Natural killer cell treated with Interleukin-12 subunit alpha and Interleukin-12 subunit beta and Interleukin-15 and Interleukin-18, amount 100 ng/mL, for 72 hours (primary cell): ENCODE results near the gene SNAPIN. TPM values are rescaled to one million over a fixed set of nuclear protein-coding genes. Genes with fewer than 3 reads are reported as not detected.

Experiments
- ATAC-seq, 2 donors: fragments of 150-1000 bp; cut with Tn5 transposase in 1 of 2; sonication (Bioruptor Pico), chemical (Tn5 transposase) in 1 of 2; 2 replicates each; pipeline ENCODE4 v1.10.0; 2021
- DNase-seq: peaks from one replicate; pipeline ENCODE4 v3.0.0; 2022; ENCODE audit warnings: low spot score
- H3K27ac Mint-ChIP-seq, 2 donors: 1 replicate in 1 of 2; 2 replicates in 1 of 2; pipeline ENCODE4 v1.8.0; 2022; ENCODE audit warnings: mixed read lengths in 2 of 2, mild to moderate bottlenecking in 1 of 2, moderate library complexity in 1 of 2
- H3K27me3 Mint-ChIP-seq, 2 donors: 1 replicate in 1 of 2; 2 replicates in 1 of 2; pipeline ENCODE4 v1.8.0; 2022; ENCODE audit warnings: mixed read lengths in 2 of 2
- H3K36me3 Mint-ChIP-seq: one replicate; pipeline ENCODE4 v1.8.0; 2022; ENCODE audit warnings: mixed read lengths
- H3K4me1 Mint-ChIP-seq, 2 donors: 1 replicate in 1 of 2; 2 replicates in 1 of 2; pipeline ENCODE4 v1.8.0; 2022; ENCODE audit warnings: low read depth in 2 of 2, mixed read lengths in 2 of 2, mild to moderate bottlenecking in 1 of 2
- H3K4me3 Mint-ChIP-seq: one replicate; pipeline ENCODE4 v1.8.0; 2022; ENCODE audit warnings: mixed read lengths
- H3K9me3 Mint-ChIP-seq: 2 replicates; pipeline ENCODE4 v1.8.0; 2022; ENCODE audit warnings: mixed read lengths
- total RNA-seq, 2 donors: library from RNA; stranded (reverse); gene quantifications; one replicate each; pipeline ENCODE4 v1.2.3, GENCODE V29; 2022

Gene SNAPIN
- total RNA-seq, 2 donors from 2014 or later = 23.9 to 42.5 TPM

- no peak overlapping the region for H3K4me3 Mint-ChIP-seq
- DNase-seq (peak; percentile 8), ATAC-seq (no peak)
- peaks cover 36 to 42% of the 10 kb centered on the region in 2 donors for H3K27me3 Mint-ChIP-seq
- peaks cover 7 to 10% of the 10 kb centered on the region in 2 donors for H3K4me1 Mint-ChIP-seq
- H3K27ac Mint-ChIP-seq = no peak overlapping the region
- H3K9me3 Mint-ChIP-seq = no peaks in the 10 kb centered on the region
- no peaks in the 10 kb centered on the region for H3K36me3 Mint-ChIP-seq
These were observed 25.4 kb downstream of the SNAPIN start for GRCh38 chr1:153683854-153684253.

- Mint-ChIP-seq H3K9me3 (no peaks in the 10 kb centered on the region), H3K4me1 (peaks cover 4 to 6% of the 10 kb centered on the region in 2 donors), H3K36me3 (no peaks in the 10 kb centered on the region), H3K4me3 (no peak overlapping the region), H3K27me3 (peaks cover 31 to 38% of the 10 kb centered on the region in 2 donors), H3K27ac (no peak overlapping the region)
- DNase-seq (peak; percentile 37), ATAC-seq (no peak)
These were observed 26.4 kb downstream of the SNAPIN start for GRCh38 chr1:153684892-153685291.

GRCh38 chr1:153685544-153686340, 27.2 kb downstream of the SNAPIN start:
- Mint-ChIP-seq H3K4me1 (no peaks in the 10 kb centered on the region), H3K27me3 (peaks cover 23 to 30% of the 10 kb centered on the region in 2 donors), H3K4me3 (no peak overlapping the region), H3K9me3 (no peaks in the 10 kb centered on the region), H3K27ac (no peak overlapping the region), H3K36me3 (no peaks in the 10 kb centered on the region)
- DNase-seq = peak; percentile 58
- ATAC-seq = no peak

DNA sequence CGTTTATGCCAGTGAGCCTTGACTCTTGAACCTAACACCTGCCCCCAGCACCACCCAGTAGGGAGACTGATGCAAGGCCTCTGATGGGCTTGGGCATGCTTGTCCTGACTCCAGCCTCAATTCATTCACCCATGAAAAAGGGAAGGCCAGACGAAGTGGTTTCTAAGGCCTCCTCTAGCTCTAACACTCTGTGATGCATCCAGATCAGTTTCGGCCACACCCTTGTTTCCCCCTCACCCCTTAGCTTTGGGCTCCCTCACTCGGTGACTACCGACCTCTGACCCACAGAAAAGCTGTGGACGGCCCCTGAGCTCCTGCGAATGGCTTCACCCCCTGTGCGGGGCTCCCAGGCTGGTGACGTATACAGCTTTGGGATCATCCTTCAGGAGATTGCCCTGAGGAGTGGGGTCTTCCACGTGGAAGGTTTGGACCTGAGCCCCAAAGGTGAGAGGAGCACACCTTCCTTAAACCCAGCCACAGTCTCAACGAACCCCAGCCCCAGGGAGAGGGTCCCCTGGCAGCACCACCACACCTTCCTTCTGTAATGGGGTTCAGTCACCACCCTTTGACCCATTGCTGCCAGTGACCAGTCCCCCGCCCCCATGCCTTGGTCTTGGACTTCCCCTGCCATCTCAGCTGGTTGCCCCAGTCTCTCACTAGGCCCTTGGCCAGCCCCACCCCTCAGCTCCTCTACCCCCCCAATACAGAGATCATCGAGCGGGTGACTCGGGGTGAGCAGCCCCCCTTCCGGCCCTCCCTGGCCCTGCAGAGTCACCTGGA, 29.0 kb downstream of the SNAPIN start:
- H3K36me3 Mint-ChIP-seq = no peaks in the 10 kb centered on the region
- no peaks in the 10 kb centered on the region for H3K4me1 Mint-ChIP-seq
- no peak overlapping the region for H3K27ac Mint-ChIP-seq
- no peak overlapping the region for H3K4me3 Mint-ChIP-seq
- ATAC-seq (no peak), DNase-seq (peak; percentile 44)
- no peaks in the 10 kb centered on the region for H3K9me3 Mint-ChIP-seq
- peaks cover 10 to 17% of the 10 kb centered on the region in 2 donors for H3K27me3 Mint-ChIP-seq

DNA sequence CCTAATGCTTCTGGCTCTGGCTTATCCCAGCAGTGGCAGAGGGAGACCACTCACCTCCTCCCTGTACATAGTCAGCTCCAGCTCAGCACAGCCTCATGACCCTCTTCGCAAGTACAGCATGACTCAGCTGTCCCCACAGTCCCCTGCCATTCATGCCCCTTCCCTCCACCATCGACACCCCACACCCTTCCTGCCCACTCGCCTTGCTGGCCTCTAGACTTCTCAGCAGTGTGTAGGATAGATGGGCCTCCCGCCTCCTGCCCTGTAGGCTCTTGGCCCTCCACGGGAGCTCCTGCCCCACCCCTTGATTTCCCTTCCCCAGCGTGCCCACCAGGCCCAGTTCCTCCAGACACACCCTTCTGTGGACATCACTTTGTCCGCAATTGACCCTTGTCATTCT, 29.8 kb downstream of the SNAPIN start:
- H3K4me3 Mint-ChIP-seq = no peak overlapping the region
- H3K27ac Mint-ChIP-seq = no peak overlapping the region
- no peaks in the 10 kb centered on the region for H3K9me3 Mint-ChIP-seq
- H3K27me3 Mint-ChIP-seq = peaks cover 10 to 15% of the 10 kb centered on the region in 2 donors
- H3K36me3 Mint-ChIP-seq = no peaks in the 10 kb centered on the region
- ATAC-seq = no peak
- no peak for DNase-seq
- no peaks in the 10 kb centered on the region for H3K4me1 Mint-ChIP-seq

DNA sequence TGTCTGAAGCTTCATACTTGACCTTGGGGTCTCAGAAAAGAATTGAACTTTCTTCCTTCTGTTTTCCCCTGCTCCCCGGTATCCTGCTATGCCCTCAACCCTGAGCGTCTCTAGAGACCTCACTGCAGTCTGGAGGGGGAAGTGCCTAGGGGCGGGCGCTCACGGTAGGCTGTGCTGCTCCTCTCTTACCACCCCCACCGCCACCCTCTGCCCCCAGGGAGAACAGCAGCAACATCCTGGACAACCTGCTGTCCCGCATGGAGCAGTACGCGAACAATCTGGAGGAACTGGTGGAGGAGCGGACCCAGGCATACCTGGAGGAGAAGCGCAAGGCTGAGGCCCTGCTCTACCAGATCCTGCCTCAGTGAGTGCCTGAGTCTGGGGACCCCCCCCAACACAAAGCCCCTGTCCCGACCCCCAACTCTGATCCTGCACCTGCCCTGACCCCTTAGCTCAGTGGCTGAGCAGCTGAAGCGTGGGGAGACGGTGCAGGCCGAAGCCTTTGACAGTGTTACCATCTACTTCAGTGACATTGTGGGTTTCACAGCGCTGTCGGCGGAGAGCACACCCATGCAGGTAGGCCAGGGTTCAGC, 30.3 kb downstream of the SNAPIN start:
- Mint-ChIP-seq H3K4me1 (no peaks in the 10 kb centered on the region), H3K27ac (no peak overlapping the region), H3K27me3 (peaks cover 5 to 11% of the 10 kb centered on the region in 2 donors), H3K4me3 (no peak overlapping the region), H3K9me3 (no peaks in the 10 kb centered on the region), H3K36me3 (no peaks in the 10 kb centered on the region)
- DNase-seq (no peak), ATAC-seq (no peak)

DNA sequence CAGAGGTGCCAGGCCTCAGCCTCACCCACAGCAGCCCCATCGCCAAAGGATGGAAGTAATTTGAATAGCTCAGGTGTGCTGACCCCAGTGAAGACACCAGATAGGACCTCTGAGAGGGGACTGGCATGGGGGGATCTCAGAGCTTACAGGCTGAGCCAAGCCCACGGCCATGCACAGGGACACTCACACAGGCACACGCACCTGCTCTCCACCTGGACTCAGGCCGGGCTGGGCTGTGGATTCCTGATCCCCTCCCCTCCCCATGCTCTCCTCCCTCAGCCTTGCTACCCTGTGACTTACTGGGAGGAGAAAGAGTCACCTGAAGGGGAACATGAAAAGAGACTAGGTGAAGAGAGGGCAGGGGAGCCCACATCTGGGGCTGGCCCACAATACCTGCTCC, 35.0 kb downstream of the SNAPIN start:
- Mint-ChIP-seq H3K27ac (no peak overlapping the region), H3K4me3 (no peak overlapping the region), H3K9me3 (no peaks in the 10 kb centered on the region), H3K4me1 (peaks cover 0 to 3% of the 10 kb centered on the region in 2 donors), H3K36me3 (no peaks in the 10 kb centered on the region), H3K27me3 (peaks cover 0 to 2% of the 10 kb centered on the region in 2 donors)
- DNase-seq (no peak), ATAC-seq (no peak)

DNA sequence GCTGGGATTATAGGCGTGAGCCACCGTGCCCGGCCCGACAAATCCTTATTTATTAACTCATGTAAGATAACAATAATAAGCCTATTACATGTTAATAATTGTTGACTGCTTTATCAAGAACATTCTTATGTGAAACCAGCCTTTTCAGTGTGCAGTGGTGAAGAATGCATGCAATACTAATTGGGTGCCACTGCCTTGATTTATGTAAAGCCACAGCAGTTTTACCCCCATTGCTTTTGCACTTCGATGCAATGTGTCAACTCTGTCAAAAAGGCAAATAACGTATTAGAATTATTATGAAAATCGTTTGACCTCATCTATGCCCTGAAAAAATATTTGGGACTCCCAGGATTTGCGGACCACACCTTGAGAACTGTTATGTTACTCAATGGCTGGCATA, 38.2 kb downstream of the SNAPIN start:
- ATAC-seq (no peak), DNase-seq (no peak)
- peaks cover 0 to 3% of the 10 kb centered on the region in 2 donors for H3K4me1 Mint-ChIP-seq
- H3K9me3 Mint-ChIP-seq = no peaks in the 10 kb centered on the region
- no peak overlapping the region for H3K27ac Mint-ChIP-seq
- no peak overlapping the region for H3K4me3 Mint-ChIP-seq
- no peaks in the 10 kb centered on the region for H3K27me3 Mint-ChIP-seq
- H3K36me3 Mint-ChIP-seq = no peaks in the 10 kb centered on the region

DNA sequence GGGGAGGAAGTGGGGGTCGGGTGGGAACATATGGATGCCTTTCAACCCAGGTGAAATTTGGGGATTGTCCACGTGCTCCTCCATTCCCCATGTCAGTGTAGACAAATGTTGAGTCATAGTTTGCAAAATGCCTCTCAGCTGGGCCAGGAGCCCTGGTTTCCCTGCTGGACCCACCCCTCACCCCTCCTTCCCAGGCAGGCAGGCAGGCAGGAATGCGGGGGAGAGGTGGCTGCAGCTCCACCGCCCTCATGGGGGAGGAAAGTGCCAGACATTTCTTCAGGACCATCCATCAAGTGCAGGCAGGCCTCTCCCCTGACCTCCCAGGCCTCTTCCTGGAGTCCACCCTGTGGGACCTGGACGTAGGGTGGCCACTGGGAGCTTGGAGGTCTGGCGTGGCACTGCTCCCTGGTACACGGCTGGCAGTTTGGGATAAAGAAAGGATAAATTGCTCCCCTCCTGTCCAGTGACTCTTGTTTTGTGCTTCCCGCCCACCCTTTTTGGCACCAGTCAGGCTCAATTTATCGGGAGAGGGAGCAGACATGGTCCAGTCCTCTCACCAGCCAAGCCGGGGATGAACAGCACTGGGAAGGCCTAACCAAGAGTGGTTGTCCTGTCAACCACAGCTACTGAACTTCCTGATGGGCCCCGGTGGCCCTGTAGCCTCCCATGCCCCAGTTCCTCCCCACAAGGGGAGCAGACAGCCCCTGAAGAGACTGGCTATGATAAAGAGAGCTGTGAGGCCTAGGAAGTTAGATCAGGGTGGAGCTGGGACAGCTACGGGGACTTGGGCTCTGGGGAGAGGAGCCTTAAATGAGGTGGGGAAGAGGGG, 38.9 kb downstream of the SNAPIN start:
- DNase-seq (no peak), ATAC-seq (no peak)
- Mint-ChIP-seq H3K4me3 (peak overlapping the region; percentile 25), H3K36me3 (no peaks in the 10 kb centered on the region), H3K4me1 (peaks cover 0 to 3% of the 10 kb centered on the region in 2 donors), H3K27me3 (no peaks in the 10 kb centered on the region), H3K9me3 (no peaks in the 10 kb centered on the region), H3K27ac (peak overlapping the region in 1 of 2 donors; percentile 64)

DNA sequence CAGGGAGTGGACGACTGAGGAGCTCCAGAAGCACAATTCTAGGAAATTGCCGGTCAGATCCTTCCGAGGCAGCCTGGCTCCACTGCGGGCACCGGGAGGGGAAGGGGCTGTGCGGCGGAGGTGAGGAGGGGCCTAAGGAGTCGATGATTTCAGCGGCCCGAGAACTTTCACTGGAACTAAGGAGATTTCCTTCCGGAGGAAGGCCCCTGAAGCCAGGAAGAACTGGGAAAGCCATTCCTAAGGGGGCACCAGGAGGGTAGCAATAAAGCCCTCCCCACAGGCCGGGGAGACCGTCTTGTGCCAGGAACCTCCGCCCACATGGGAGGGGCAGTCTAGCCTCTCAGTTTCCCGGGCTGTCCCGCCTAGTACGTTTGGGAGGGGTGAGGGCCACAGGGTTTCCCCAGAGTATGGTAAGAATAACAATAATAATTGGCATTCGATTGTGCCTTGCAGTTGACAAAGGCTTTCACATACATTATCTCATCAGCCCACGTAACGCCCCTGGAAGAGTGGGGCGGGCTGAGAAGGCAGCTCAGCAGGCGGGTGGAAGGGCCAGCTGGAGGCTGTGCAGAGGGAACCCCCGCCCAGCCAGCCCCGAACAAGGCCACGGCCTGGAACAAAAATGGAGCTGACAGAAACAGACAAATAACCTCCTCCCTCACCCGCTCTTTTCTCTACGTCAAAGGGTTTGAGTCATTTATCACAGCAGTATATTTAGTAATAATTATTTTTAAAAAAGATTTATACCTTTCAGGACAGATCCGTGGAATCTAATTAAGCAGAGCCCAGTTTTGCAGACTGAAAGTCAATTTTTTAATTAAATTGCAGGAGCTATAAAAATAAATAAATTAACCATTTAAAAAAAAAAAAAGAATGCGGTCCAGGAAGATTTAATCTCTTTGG, 39.8 kb downstream of the SNAPIN start:
- DNase-seq (no peak), ATAC-seq (peak in 1 of 2 donors; percentile 66)
- H3K36me3 Mint-ChIP-seq = no peaks in the 10 kb centered on the region
- H3K9me3 Mint-ChIP-seq = no peaks in the 10 kb centered on the region
- peak overlapping the region in 1 of 2 donors; percentile 64 for H3K27ac Mint-ChIP-seq
- H3K4me1 Mint-ChIP-seq = peaks cover 0 to 3% of the 10 kb centered on the region in 2 donors
- no peaks in the 10 kb centered on the region for H3K27me3 Mint-ChIP-seq
- H3K4me3 Mint-ChIP-seq = peak overlapping the region; percentile 25

DNA sequence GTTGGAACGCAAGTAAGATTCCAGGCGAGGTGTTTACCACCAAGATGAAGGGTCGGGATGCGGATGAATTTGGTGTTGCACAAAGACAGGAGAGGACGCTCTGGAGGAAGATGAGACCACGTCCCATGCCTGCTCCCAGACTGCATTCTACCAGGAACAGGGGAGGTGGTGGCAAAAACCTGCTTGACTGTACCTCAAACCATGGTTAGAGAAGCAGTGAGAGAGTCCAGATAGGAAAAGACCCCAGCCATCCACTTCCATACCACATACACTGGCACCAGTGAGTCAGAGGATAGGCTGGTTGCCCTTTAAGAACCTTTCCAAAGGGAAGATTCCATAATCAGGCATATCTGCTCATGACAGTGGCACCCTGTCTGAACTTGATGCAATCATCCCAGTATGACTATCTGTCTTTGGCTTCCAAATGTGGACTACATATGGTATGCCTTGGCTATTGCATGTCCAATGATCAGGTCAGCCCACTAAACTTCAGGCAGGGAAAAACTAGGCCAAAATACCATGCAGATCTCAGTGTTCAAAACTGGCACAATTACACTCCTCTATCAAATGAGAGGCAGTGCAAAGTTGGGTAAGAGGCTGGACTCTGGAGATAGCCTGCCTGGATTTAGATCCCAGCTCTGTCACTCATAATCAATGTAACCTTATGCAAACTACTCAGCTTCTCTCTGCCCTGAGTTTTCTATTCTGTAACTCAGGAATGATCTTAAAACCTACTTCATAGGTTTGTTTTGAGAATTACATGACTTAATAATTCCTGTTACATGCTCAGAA, 40.6 kb downstream of the SNAPIN start:
- Mint-ChIP-seq H3K4me3 (no peak overlapping the region), H3K9me3 (no peaks in the 10 kb centered on the region), H3K27me3 (no peaks in the 10 kb centered on the region), H3K4me1 (peaks cover 0 to 3% of the 10 kb centered on the region in 2 donors), H3K27ac (no peak overlapping the region), H3K36me3 (no peaks in the 10 kb centered on the region)
- DNase-seq (no peak), ATAC-seq (no peak)

GRCh38 chr1:153699768-153700167, 41.3 kb downstream of the SNAPIN start:
- H3K27ac Mint-ChIP-seq = no peak overlapping the region
- no peak for ATAC-seq

More at GRCh38 chr1:153699768-153700167, 41.3 kb downstream of the SNAPIN start:
- Mint-ChIP-seq H3K9me3 (no peaks in the 10 kb centered on the region), H3K36me3 (no peaks in the 10 kb centered on the region), H3K4me3 (no peak overlapping the region), H3K4me1 (peaks cover 0 to 3% of the 10 kb centered on the region in 2 donors), H3K27me3 (no peaks in the 10 kb centered on the region)
- no peak for DNase-seq
